Bronchial epithelial cell (primary cell): ENCODE measurements around the gene GPR150. TPM values are rescaled to one million over a fixed set of nuclear protein-coding genes. Genes with fewer than 3 reads are reported as not detected.

Experiments
- DNase-seq: peaks from one replicate; pipeline ENCODE4 v3.0.0-alpha.2; 2010; ENCODE audit warnings: low read depth
- FAIRE-seq: peaks from 2 replicates; lab custom pipeline; 2011; peaks lifted over from hg19 to GRCh38; lab: Jason Lieb, UNC
- H3K27me3 ChIP-seq: 2 replicates; pipeline ENCODE4 v1.5.1; 2011; ENCODE audit warnings: low read length; ENCODE audit not compliant: control insufficient read depth, insufficient read depth
- H3K36me3 ChIP-seq: 2 replicates; pipeline ENCODE4 v1.5.1; 2011; ENCODE audit warnings: low read length; ENCODE audit not compliant: control insufficient read depth, insufficient read depth
- H3K4me3 ChIP-seq: 2 replicates; pipeline ENCODE4 v1.5.1; 2011; ENCODE audit warnings: mild to moderate bottlenecking, low read depth, low read length, control low read depth
- total RNA-seq: library from RNA; depleted of rRNA; stranded (reverse); fragments of >200 nt; gene quantifications from 2 replicates; pipeline ENCODE4 v1.2.1, GENCODE V29; 2014
- TF ChIP-seq, protein P1 (sequence below): IDR thresholded peaks from 2 replicates; pipeline ENCODE4 v1.5.1; 2011; ENCODE audit warnings: mild to moderate bottlenecking, moderate library complexity, low read length, control low read depth, inconsistent platforms; ENCODE audit not compliant: insufficient read depth, severe bottlenecking

Gene GPR150
- total RNA-seq, 1 donor from 2014 or later, result 0.26 TPM

DNA sequence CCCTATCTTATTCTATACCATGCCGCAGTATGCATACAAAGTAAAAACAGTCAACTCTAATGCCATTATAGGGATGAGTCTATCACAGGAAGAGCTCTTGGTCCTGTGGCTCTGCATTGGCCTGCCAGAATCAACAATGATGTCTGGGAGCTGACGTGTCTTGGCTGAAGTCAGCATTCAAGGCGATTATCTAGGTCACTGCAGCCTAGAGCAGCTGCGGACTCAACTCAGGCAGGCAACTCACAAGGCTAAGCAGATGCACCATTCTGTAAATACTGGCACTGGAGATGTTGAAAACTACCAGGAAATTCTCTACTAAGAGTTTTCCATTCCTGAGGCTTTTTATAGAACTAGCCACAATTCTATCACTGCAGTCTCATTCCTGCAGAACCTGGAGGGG, 49.7 kb downstream of the GPR150 start:
- DNase-seq (no peak), FAIRE-seq (no peak)
- Histone ChIP-seq H3K27me3 (no peaks in the 10 kb centered on the region), H3K36me3 (no peaks in the 10 kb centered on the region), H3K4me3 (no peak overlapping the region)
- TF ChIP-seq, protein P1, sequence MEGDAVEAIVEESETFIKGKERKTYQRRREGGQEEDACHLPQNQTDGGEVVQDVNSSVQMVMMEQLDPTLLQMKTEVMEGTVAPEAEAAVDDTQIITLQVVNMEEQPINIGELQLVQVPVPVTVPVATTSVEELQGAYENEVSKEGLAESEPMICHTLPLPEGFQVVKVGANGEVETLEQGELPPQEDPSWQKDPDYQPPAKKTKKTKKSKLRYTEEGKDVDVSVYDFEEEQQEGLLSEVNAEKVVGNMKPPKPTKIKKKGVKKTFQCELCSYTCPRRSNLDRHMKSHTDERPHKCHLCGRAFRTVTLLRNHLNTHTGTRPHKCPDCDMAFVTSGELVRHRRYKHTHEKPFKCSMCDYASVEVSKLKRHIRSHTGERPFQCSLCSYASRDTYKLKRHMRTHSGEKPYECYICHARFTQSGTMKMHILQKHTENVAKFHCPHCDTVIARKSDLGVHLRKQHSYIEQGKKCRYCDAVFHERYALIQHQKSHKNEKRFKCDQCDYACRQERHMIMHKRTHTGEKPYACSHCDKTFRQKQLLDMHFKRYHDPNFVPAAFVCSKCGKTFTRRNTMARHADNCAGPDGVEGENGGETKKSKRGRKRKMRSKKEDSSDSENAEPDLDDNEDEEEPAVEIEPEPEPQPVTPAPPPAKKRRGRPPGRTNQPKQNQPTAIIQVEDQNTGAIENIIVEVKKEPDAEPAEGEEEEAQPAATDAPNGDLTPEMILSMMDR, result no peak

DNA sequence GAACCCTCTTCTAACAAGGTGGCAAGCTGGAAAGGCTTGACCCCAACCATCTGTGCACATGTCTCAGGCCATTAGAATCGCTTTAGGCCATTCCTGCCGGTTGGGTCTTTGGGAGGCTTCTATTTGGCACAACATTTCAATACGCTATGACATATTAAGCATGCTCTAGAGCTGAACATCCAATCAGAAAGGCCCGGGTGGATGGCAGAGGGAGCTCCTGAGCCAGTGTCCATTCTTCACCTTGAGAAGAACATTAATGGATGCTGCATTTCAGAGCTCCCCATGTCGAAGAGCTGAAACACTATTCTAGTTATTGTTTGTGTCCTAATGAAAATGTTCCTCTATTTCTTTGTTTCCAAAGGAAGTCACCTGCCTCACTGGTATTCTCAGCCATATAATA, 50.1 kb downstream of the GPR150 start:
- no peaks in the 10 kb centered on the region for H3K36me3 ChIP-seq

DNA sequence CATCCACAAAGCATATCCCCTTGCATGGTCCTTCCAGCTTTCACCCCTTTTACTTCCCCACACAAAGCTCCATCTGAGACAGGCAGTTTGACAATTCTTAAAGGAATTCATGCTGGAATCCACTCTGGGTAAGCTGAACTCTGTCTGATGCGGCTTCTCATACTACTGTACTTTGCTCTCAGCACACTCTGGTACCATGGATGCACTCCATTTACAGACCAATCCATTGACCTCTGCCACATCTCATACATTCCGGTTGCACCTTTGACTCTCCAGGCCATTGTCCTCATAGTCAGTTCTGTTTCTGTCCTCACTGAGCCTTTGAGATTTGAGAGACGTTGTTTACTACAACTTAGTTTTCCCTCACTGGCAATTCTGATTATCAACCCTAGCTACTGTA, 50.7 kb downstream of the GPR150 start:
- no peak overlapping the region for H3K4me3 ChIP-seq
- H3K27me3 ChIP-seq, result no peaks in the 10 kb centered on the region
- TF ChIP-seq, protein P1, result no peak
- DNase-seq (no peak), FAIRE-seq (no peak)
- no peaks in the 10 kb centered on the region for H3K36me3 ChIP-seq

More for the DNA sequence above, 50.1 kb downstream of the GPR150 start:
- Histone ChIP-seq H3K27me3 (no peaks in the 10 kb centered on the region), H3K4me3 (no peak overlapping the region)
- DNase-seq (no peak), FAIRE-seq (peak; percentile 58)
- TF ChIP-seq, protein P1, result no peak

Other genes starting within 250 kb of the GPR150 start
- not detected in 2 replicates for gene FAM81B, start 228.7 kb upstream of the GPR150 start, total RNA-seq
- 117 and 125 TPM in 2 replicates for gene SKIC3, start 65.1 kb upstream of the GPR150 start, total RNA-seq
- 7.4 and 9.0 TPM in 2 replicates for gene ARSK, start 65.0 kb upstream of the GPR150 start, total RNA-seq
- 1.6 and 2.2 TPM in 2 replicates for gene RFESD, start 26.7 kb downstream of the GPR150 start, total RNA-seq
- not detected in 2 replicates for gene SPATA9, start 62.9 kb downstream of the GPR150 start, total RNA-seq
- 9.6 and 21.6 TPM in 2 replicates for gene RHOBTB3, start 111.2 kb downstream of the GPR150 start, total RNA-seq
- gene GLRX, start 202.6 kb downstream of the GPR150 start, total RNA-seq, result 8.7 and 18.4 TPM in 2 replicates